HEK293T (cell line): ENCODE results near the gene DUS3L.

Source experiments
- ARNT ChIP-seq: fragments of 450-650 bp; IDR thresholded peaks from 2 replicates; pipeline ENCODE4 v1.6.1; 2017; ENCODE audit warnings: mild to moderate bottlenecking
- BHLHE40 ChIP-seq: fragments of 450-650 bp; IDR thresholded peaks from 2 replicates; pipeline ENCODE4 v1.6.1; 2016; ENCODE audit warnings: mild to moderate bottlenecking, moderate library complexity, borderline replicate concordance
- CTBP1 ChIP-seq: fragments of 450-650 bp; IDR thresholded peaks from 2 replicates; pipeline ENCODE4 v1.6.1; 2016; ENCODE audit warnings: borderline replicate concordance
- ELF4 ChIP-seq: fragments of 450-650 bp; IDR thresholded peaks from 2 replicates; pipeline ENCODE4 v1.6.1; 2017; ENCODE audit warnings: antibody characterized with exemption
- FOXA1 ChIP-seq: fragments of 450-650 bp; IDR thresholded peaks from 2 replicates; pipeline ENCODE4 v1.6.1; 2016; ENCODE audit warnings: mild to moderate bottlenecking
- FOXK2 ChIP-seq: fragments of 450-650 bp; IDR thresholded peaks from 2 replicates; pipeline ENCODE4 v1.6.1; 2016; ENCODE audit warnings: mild to moderate bottlenecking
- FOXM1 ChIP-seq: fragments of 450-650 bp; IDR thresholded peaks from 2 replicates; pipeline ENCODE4 v1.6.1; 2017; ENCODE audit warnings: mild to moderate bottlenecking, borderline replicate concordance
- HDGF ChIP-seq: fragments of 450-650 bp; IDR thresholded peaks from 2 replicates; pipeline ENCODE4 v1.6.1; 2017; ENCODE audit warnings: antibody characterized with exemption, borderline replicate concordance
- L3MBTL2 ChIP-seq: fragments of 450-650 bp; conservative IDR thresholded peaks from 2 replicates; pipeline ENCODE4 v1.6.1; 2016; ENCODE audit warnings: mild to moderate bottlenecking
- LEF1 ChIP-seq: fragments of 450-650 bp; IDR thresholded peaks from 2 replicates; pipeline ENCODE4 v1.6.1; 2017; ENCODE audit warnings: mild to moderate bottlenecking, borderline replicate concordance
- NFRKB ChIP-seq: fragments of 450-650 bp; IDR thresholded peaks from 2 replicates; pipeline ENCODE4 v1.6.1; 2016; ENCODE audit warnings: mild to moderate bottlenecking, moderate library complexity
- SP1 ChIP-seq: fragments of 450-650 bp; IDR thresholded peaks from 2 replicates; pipeline ENCODE4 v1.6.1; 2017
- TARDBP ChIP-seq: fragments of 450-650 bp; IDR thresholded peaks from 2 replicates; pipeline ENCODE4 v1.6.1; 2016
- ZNF384 ChIP-seq: fragments of 450-650 bp; IDR thresholded peaks from 2 replicates; pipeline ENCODE4 v1.6.1; 2016

GRCh38 chr19:5809053-5809452 lies 18.1 kb upstream of the DUS3L start:
- TF ChIP-seq FOXA1 (no peak), ARNT (no peak), FOXM1 (no peak), LEF1 (no peak), ZNF384 (no peak), CTBP1 (no peak), HDGF (no peak), ELF4 (no peak), BHLHE40 (no peak), SP1 (no peak), L3MBTL2 (no peak), FOXK2 (no peak), NFRKB (no peak), TARDBP (no peak)
